Left lung (tissue), 10 donors: ENCODE measurements around the gene ARHGAP40. TPM values are rescaled to one million over a fixed set of nuclear protein-coding genes. Genes with fewer than 3 reads are reported as not detected.

Source experiments
- ATAC-seq: fragments of 200-7000 bp; cut with Tn5 transposase; one replicate; pipeline ENCODE4 v1.9.1; 2020; ENCODE audit warnings: moderate library complexity
- DNase-seq, 4 donors: peaks; one replicate each; pipeline ENCODE4 v3.0.0-alpha.2; 2013 to 2020
- H3K27ac ChIP-seq, 2 donors: fragments of 200-600 bp; sonication (generic) in 1 of 2; one replicate each; pipeline versions ENCODE4 v1.5.0 to v1.8.0; 2020 to 2021
- H3K27me3 ChIP-seq, 2 donors: fragments of 200-600 bp; sonication (generic) in 1 of 2; one replicate each; pipeline versions ENCODE4 v1.5.0 to v1.8.0; 2020 to 2021
- H3K36me3 ChIP-seq, 2 donors: fragments of 200-600 bp; sonication (generic) in 1 of 2; one replicate each; pipeline versions ENCODE4 v1.5.0 to v1.8.0; 2020 to 2021
- H3K4me1 ChIP-seq, 2 donors: fragments of 200-600 bp; one replicate each; pipeline ENCODE4 v1.8.0; 2021
- H3K4me3 ChIP-seq, 2 donors: fragments of 200-600 bp; sonication (generic) in 1 of 2; one replicate each; pipeline versions ENCODE4 v1.5.0 to v1.8.0; 2020 to 2021; ENCODE audit warnings: mild to moderate bottlenecking in 1 of 2
- H3K9me3 ChIP-seq, 2 donors: fragments of 200-600 bp; sonication (generic) in 1 of 2; one replicate each; pipeline versions ENCODE4 v1.5.0 to v1.8.0; 2020 to 2021
- intact Hi-C, 2 donors: fragments of 100-400 bp; cut with DNase I; formaldehyde crosslinking; loops; one replicate each; pipeline versions ENCODE4 v1.11.2 to v1.14.2; 2022
- polyA plus RNA-seq, 6 donors: library from polyadenylated mRNA; unstranded; fragments of 120-200 nt; gene quantifications; one replicate each; pipeline ENCODE4 v1.2.1, GENCODE V29; 2013; ENCODE audit not compliant: insufficient read length in 6 of 6
- total RNA-seq, 2 donors: library from RNA; stranded (reverse); fragmentation: NEBNext Ultra II Directional; extraction: Animal tissue kit (Norgen Biotek cat#: 25700); gene quantifications; one replicate each; pipeline ENCODE4 v1.2.1, GENCODE V29; 2021
- TF ChIP-seq, protein P1 (sequence below), 2 donors: fragments of 200-600 bp; sonication (generic) in 1 of 2; IDR thresholded peaks; one replicate each; pipeline versions ENCODE4 v1.5.0 to v1.8.0; 2021; ENCODE audit warnings: antibody characterized with exemption in 2 of 2
- donor health status: DM: no; HTN: yes; CAD: no.
- donor health status: DM: no; HTN: no; CAD: no.

The ARHGAP40 gene
- total and polyA plus RNA-seq, 8 donors = 0.13 to 0.62 (median 0.44) TPM; not detected in 1

DNA sequence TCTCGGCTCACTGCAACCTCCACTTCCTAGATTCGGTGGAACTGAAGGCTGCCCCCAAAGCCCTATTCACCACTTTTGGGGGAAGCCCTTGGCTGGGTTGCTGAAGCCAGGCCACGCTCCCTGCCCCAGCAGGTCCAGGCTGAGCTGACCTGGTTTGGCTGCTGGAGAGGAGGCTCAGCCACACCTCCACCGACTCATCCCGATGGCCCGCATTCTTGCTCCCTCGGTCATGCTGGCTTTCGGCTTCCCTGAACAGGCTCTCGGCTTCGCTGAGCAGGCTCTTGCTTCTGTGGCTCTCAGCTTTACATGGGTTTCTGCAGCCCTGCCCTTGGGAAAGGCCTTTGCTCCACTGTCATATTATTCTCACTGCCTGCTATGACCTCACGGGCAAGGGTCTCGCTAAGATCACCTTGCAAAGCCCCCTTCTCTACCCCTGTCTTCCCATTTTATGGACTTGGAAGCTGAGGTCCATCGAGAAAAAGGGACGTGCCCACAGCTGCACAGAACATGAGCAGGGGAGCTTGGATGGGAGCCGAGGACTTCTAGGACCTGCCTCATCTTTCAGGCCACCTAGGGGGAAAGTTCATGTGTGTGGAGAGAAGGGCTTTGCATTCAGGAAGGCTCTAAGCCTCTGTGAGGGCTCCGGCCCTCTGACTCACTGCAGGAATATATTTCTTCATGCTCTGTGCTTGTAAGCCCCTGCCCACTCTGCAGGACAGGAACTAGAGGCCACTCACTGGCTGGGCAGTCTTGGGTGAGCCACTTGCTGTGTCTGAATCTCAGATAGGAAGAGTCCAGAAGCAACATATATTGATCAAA is 15.6 kb downstream of the ARHGAP40 start:
- Histone ChIP-seq H3K27me3 (peaks cover 0 to 61% of the 10 kb centered on the region in 2 donors), H3K9me3 (no peaks in the 10 kb centered on the region), H3K36me3 (no peaks in the 10 kb centered on the region), H3K27ac (no peak overlapping the region), H3K4me1 (no peaks in the 10 kb centered on the region), H3K4me3 (no peak overlapping the region)
- no peak for ATAC-seq
- DNase-seq = no peak
- intact Hi-C loops = no loop called here
- TF ChIP-seq, protein P1, sequence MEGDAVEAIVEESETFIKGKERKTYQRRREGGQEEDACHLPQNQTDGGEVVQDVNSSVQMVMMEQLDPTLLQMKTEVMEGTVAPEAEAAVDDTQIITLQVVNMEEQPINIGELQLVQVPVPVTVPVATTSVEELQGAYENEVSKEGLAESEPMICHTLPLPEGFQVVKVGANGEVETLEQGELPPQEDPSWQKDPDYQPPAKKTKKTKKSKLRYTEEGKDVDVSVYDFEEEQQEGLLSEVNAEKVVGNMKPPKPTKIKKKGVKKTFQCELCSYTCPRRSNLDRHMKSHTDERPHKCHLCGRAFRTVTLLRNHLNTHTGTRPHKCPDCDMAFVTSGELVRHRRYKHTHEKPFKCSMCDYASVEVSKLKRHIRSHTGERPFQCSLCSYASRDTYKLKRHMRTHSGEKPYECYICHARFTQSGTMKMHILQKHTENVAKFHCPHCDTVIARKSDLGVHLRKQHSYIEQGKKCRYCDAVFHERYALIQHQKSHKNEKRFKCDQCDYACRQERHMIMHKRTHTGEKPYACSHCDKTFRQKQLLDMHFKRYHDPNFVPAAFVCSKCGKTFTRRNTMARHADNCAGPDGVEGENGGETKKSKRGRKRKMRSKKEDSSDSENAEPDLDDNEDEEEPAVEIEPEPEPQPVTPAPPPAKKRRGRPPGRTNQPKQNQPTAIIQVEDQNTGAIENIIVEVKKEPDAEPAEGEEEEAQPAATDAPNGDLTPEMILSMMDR (IDR thresholded peaks at IDR 0.05) = no peak

DNA sequence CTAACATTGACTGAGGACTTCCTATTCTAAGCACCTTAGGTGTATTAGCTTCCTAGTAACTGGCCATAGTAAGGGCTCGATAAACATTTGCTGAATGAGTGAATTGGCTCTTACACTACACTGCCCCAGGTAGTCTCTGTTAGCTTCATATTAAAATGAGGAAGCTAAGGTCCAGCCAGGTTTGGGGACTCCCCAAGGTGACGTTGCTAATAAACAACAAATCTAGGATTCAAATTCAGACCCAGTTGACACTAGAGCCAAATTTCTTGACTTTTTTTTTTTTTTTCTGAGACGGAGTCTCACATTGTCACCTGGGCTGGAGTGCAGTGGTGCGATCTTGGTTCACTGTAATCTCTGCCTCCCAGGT is 16.2 kb downstream of the ARHGAP40 start:
- Histone ChIP-seq H3K36me3 (no peaks in the 10 kb centered on the region), H3K27ac (no peak overlapping the region), H3K4me3 (no peak overlapping the region), H3K4me1 (no peaks in the 10 kb centered on the region), H3K9me3 (no peaks in the 10 kb centered on the region), H3K27me3 (peaks cover 0 to 60% of the 10 kb centered on the region in 2 donors)
- DNase-seq = no peak
- intact Hi-C loops = no loop called here
- TF ChIP-seq, protein P1 (IDR thresholded peaks at IDR 0.05) = no peak
- ATAC-seq = no peak

DNA sequence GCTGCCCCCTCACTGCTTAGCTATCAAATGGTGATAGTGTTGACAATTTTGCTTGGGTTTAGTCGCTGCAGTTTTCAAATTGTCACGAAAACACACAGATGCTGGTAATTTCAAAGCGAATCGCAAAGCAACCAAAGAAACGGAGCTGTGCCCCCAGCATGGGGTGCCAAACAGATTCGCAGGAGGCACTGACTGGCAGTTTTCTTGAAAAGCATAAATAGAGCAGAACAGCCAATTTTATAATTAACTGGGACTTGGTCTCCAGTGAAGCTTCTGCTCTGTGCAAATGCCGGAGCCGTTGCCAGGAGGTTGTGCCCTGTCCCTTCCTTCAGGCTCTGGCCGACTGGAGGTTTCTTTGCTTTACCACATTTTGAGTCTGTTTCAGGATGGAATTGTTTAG is 18.8 kb downstream of the ARHGAP40 start:
- ATAC-seq (no peak), DNase-seq (no peak)
- Histone ChIP-seq H3K4me1 (no peaks in the 10 kb centered on the region), H3K27ac (no peak overlapping the region), H3K36me3 (no peaks in the 10 kb centered on the region), H3K9me3 (no peaks in the 10 kb centered on the region), H3K27me3 (peaks cover 0 to 55% of the 10 kb centered on the region in 2 donors), H3K4me3 (no peak overlapping the region)
- intact Hi-C loops = no loop called here
- TF ChIP-seq, protein P1 (IDR thresholded peaks at IDR 0.05) = no peak

DNA sequence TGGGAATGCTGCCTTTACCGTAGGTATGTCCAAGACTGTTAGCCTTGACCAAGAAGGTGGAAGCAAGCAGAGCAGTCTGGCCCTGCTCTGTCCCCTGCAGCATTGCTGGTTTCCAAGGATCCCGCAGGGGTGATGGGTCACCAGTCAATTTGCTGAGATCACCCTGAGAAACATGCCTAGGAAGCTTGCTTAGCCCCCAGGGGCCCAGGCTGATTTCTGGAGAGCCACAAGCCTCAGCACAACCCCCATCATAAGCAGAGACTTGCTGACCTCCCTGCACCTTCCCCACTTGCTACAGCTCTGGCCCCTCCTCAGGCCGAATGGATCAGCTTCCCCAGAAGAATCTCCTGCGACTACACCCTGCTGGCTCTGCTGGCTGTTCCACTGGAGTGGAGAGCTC is 21.5 kb downstream of the ARHGAP40 start:
- ATAC-seq = no peak
- no peaks in the 10 kb centered on the region for H3K36me3 ChIP-seq
- H3K27ac ChIP-seq = no peak overlapping the region
- intact Hi-C loops = no loop called here
- no peak overlapping the region for H3K4me3 ChIP-seq
- no peaks in the 10 kb centered on the region for H3K4me1 ChIP-seq
- TF ChIP-seq, protein P1 (IDR thresholded peaks at IDR 0.05) = no peak
- H3K9me3 ChIP-seq = no peaks in the 10 kb centered on the region
- DNase-seq = no peak
- peaks cover 0 to 30% of the 10 kb centered on the region in 2 donors for H3K27me3 ChIP-seq

DNA sequence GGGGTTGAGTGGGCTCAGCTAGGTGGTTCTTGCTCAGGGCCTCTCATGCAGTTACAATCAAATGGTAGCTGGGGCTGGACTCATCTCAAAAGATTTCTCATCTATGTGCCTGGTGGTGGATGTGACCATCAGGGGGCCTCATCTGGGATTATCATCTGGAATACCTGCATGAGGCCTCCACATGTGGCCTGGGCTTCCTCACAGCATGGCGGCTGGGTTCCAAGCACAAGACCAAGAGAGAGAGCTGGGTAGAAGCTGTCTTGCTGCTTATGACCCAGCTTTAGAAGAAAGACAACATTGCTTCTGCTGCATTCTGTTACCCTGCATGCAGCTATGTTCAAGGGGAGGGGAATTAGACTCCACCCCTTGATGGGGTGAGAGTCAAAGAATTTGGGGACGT is 22.5 kb downstream of the ARHGAP40 start:
- DNase-seq (no peak), ATAC-seq (no peak)
- Histone ChIP-seq H3K27ac (no peak overlapping the region), H3K36me3 (no peaks in the 10 kb centered on the region), H3K9me3 (no peaks in the 10 kb centered on the region), H3K4me3 (no peak overlapping the region), H3K4me1 (no peaks in the 10 kb centered on the region), H3K27me3 (peaks cover 0 to 22% of the 10 kb centered on the region in 2 donors)
- TF ChIP-seq, protein P1 (IDR thresholded peaks at IDR 0.05) = no peak
- intact Hi-C loops = no loop called here
